Activated CD4-positive, alpha-beta T cell treated with anti-CD3 and anti-CD28 coated beads, Interleukin-2, amount 10 ng/mL, durations not matched to agents 7 days and 5 days (primary cell): Measurements from ENCODE around the gene OR10H2. TPM values are rescaled to one million over a fixed set of nuclear protein-coding genes. Genes with fewer than 3 reads are reported as not detected.
"Not testable (repeated sequence)": the region's sequence is repeated elsewhere in the genome, so short reads cannot be mapped to it uniquely, and the experiment has no call there.

Experiments used
- CTCF ChIA-PET: fragments of 350-600 bp; sonication (Branson Sonifier 250); formaldehyde crosslinking; loops from one replicate; lab custom pipeline; 2021; ENCODE audit warnings: antibody characterized with exemption; lab: Charles Lee
- POLR2A ChIA-PET: fragments of 350-600 bp; sonication (Branson Sonifier 250); formaldehyde crosslinking; loops from one replicate; lab custom pipeline; 2021; ENCODE audit warnings: antibody characterized with exemption; lab: Charles Lee
- DNase-seq: peaks from one replicate; pipeline ENCODE4 v3.0.0-alpha.2; 2020
- H3K27ac Mint-ChIP-seq: one replicate; pipeline ENCODE4 v1.8.0; 2021; ENCODE audit warnings: mild to moderate bottlenecking, moderate library complexity, mixed read lengths
- H3K27me3 Mint-ChIP-seq: one replicate; pipeline ENCODE4 v1.8.0; 2021; ENCODE audit warnings: mixed read lengths
- H3K36me3 Mint-ChIP-seq: one replicate; pipeline ENCODE4 v1.8.0; 2021; ENCODE audit warnings: low read depth, mixed read lengths
- H3K4me1 Mint-ChIP-seq: one replicate; pipeline ENCODE4 v1.8.0; 2021; ENCODE audit warnings: mixed read lengths
- H3K4me3 Mint-ChIP-seq: one replicate; pipeline ENCODE4 v1.8.0; 2021; ENCODE audit warnings: mild to moderate bottlenecking, moderate library complexity, mixed read lengths
- H3K9me3 Mint-ChIP-seq: one replicate; pipeline ENCODE4 v1.8.0; 2021; ENCODE audit warnings: mixed read lengths
- total RNA-seq, 2 experiments: library from RNA; stranded (reverse); gene quantifications; one replicate each; pipeline ENCODE4 v1.2.3, GENCODE V29; 2021

The OR10H2 gene
- not detected for total RNA-seq

DNA sequence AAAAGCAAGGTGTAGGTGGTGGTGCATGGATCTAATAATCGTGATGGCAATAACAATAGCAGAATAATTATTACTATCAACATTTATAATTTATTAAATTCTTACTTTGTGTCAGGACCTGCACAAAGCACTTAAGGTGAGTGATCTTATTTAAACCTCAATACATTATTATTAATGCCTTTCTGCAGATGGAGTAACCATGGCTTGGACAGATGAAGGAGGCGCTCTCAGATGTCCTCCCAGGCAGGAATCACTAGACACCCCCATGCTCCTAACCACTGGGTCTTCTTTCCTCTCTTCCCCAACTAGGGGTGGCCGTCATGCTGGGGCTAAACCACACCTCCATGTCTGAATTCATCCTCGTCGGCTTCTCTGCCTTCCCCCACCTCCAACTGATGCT lies at the start of gene OR10H2:
OR10H2 (plus strand) TSS at position 301 of the 400 bp plus-strand sequence; CDS start at position 321, 20 bp downstream.
- DNase-seq, result no peak
- peaks cover 2% of the 10 kb centered on the region for H3K4me1 Mint-ChIP-seq
- peaks cover 17% of the 10 kb centered on the region for H3K27me3 Mint-ChIP-seq
- H3K9me3 Mint-ChIP-seq, result no peaks in the 10 kb centered on the region
- H3K4me3 Mint-ChIP-seq, result no peak within 1 kb of the TSS
- ChIA-PET CTCF (no interaction called here), POLR2A (no interaction called here)
- H3K27ac Mint-ChIP-seq, result no peak within 1 kb of the TSS
- no peaks in the 10 kb centered on the region for H3K36me3 Mint-ChIP-seq

GRCh38 chr19:15679089-15679488 lies 48.7 kb upstream of the OR10H2 start:
- POLR2A ChIA-PET, result no interaction called here
- H3K4me3 Mint-ChIP-seq, result no peak overlapping the region
- peaks cover 4% of the 10 kb centered on the region for H3K9me3 Mint-ChIP-seq
- no peaks in the 10 kb centered on the region for H3K27me3 Mint-ChIP-seq
- H3K36me3 Mint-ChIP-seq, result no peaks in the 10 kb centered on the region
- CTCF ChIA-PET, result no interaction called here
- no peak for DNase-seq
- no peaks in the 10 kb centered on the region for H3K4me1 Mint-ChIP-seq
- no peak overlapping the region for H3K27ac Mint-ChIP-seq

DNA sequence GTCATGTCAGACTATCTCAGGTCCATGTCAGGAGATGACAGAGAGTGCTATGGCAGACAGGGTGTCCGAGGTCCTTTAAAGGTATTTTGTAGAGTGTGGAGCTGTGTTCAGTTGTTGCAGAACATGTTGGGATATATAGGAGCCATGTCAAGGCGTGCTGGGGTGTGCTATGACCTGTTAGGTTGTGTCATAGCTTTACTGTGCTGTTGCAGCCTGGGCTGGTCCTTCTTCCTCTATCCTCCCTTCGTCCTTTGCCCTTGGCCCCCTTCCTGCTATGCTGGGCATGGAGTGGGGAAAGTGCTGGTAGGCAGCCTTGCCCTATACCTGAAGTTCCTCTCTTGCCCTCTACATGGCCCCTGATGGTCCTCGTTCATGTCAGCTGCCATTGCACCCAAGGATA lies 48.0 kb upstream of the OR10H2 start:
- H3K27me3 Mint-ChIP-seq, H3K4me3 Mint-ChIP-seq, H3K4me1 Mint-ChIP-seq, H3K9me3 Mint-ChIP-seq, POLR2A ChIA-PET, CTCF ChIA-PET, H3K36me3 Mint-ChIP-seq, DNase-seq, H3K27ac Mint-ChIP-seq: not testable (repeated sequence)

GRCh38 chr19:15680478-15681322 lies 47.1 kb upstream of the OR10H2 start:
- DNase-seq, result no peak
- no peak overlapping the region for H3K27ac Mint-ChIP-seq
- ChIA-PET CTCF (no interaction called here), POLR2A (no interaction called here)
- no peaks in the 10 kb centered on the region for H3K36me3 Mint-ChIP-seq
- H3K4me1 Mint-ChIP-seq, result no peaks in the 10 kb centered on the region
- H3K4me3 Mint-ChIP-seq, result no peak overlapping the region
- H3K27me3 Mint-ChIP-seq, result no peaks in the 10 kb centered on the region
- H3K9me3 Mint-ChIP-seq, result peaks cover 4% of the 10 kb centered on the region

DNA sequence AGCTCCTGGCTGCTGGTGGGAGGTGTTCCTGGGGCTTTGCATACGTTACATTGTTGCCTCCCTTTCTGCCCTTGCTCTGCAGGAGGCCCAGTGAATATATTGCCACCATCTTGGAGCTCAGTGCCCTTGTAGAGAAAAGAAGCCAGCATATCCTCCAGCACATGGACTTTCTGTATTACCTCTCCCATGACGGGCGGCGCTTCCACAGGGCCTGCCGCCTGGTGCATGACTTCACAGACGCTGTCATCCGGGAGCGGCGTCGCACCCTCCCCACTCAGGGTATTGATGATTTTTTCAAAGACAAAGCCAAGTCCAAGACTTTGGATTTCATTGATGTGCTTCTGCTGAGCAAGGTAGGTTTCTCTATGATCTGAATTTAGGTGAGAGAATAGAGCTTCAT lies 44.4 kb upstream of the OR10H2 start:
- H3K27ac Mint-ChIP-seq, result no peak overlapping the region
- POLR2A ChIA-PET, result no interaction called here
- no peak for DNase-seq
- CTCF ChIA-PET, result interaction anchor here (0.6 kb wide), 1 partner anchor 362 kb away, joined by 3 read pairs; no protein-coding TSS in a partner anchor
- no peaks in the 10 kb centered on the region for H3K36me3 Mint-ChIP-seq
- no peaks in the 10 kb centered on the region for H3K9me3 Mint-ChIP-seq
- peaks cover 3% of the 10 kb centered on the region for H3K27me3 Mint-ChIP-seq
- no peaks in the 10 kb centered on the region for H3K4me1 Mint-ChIP-seq
- no peak overlapping the region for H3K4me3 Mint-ChIP-seq

- no peak overlapping the region for H3K4me3 Mint-ChIP-seq
- no peak overlapping the region for H3K27ac Mint-ChIP-seq
- CTCF ChIA-PET, result no interaction called here
- no peaks in the 10 kb centered on the region for H3K9me3 Mint-ChIP-seq
- H3K27me3 Mint-ChIP-seq, result peaks cover 7% of the 10 kb centered on the region
- H3K36me3 Mint-ChIP-seq, result no peaks in the 10 kb centered on the region
- no peaks in the 10 kb centered on the region for H3K4me1 Mint-ChIP-seq
- POLR2A ChIA-PET, result no interaction called here
- peak; percentile 22 for DNase-seq
These were observed 43.0 kb upstream of the OR10H2 start for GRCh38 chr19:15684828-15685227.

DNA sequence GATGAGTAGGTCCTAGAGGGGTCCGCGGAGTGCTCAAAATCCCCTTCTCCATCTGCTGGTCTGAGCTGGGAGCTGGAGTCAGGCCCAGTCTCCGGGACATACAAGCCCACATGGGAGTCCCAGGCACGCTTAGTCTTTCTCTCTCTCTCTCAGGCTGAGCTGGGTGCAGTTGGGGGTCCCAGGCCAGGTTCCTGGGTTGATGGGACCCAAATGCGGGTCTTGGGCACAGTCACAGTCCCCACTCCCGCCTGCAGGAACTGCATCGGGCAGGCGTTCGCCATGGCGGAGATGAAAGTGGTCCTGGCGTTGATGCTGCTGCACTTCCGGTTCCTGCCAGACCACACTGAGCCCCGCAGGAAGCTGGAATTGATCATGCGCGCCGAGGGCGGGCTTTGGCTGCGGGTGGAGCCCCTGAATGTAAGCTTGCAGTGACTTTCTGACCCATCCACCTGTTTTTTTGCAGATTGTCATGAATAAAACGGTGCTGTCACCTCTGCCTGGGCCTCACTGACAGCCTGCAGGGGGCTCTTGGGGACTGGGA lies 31.1 kb upstream of the OR10H2 start:
- DNase-seq, result no peak
- Mint-ChIP-seq H3K27me3 (peaks cover 12% of the 10 kb centered on the region), H3K27ac (no peak overlapping the region), H3K4me3 (no peak overlapping the region), H3K4me1 (no peaks in the 10 kb centered on the region), H3K9me3 (no peaks in the 10 kb centered on the region), H3K36me3 (no peaks in the 10 kb centered on the region)
- CTCF ChIA-PET, result no interaction called here
- POLR2A ChIA-PET, result no interaction called here

DNA sequence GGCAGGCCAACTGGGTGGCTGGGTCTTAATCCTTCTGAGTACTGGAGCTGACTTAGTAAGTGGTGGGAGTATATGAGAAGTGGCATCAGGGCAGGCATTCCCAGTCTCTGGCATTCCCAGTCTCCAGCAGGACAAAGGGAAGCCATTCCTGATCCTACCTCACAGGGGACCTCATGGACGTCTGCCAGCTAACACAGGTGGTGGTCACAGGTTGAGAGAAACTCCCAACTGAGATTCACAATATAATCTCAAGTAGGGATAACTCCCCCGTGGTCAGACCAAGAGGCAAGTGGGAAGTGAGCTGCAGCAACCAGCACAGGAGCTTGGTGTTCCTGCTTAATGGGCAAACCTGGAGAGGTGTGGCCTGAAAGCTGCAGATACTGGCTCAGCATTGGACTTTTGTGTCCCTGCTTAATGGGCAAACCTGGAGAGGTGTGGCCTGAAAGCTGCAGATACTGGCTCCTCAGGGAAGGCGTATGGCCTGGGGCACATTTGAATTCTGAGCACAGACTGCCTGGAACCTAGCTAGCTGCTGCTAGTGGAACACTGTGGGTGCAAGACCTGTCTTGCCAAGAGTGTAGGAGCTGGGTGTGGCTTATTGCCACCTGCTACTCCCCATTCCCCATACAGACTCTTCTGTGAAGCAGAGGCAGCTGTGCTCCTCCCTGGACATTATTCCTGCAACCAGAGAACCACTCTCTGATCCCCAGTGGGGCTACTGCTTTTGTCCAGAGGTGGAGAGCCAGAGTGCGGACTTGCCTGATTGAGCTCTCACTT lies 25.9 kb upstream of the OR10H2 start:
- Mint-ChIP-seq H3K9me3 (no peaks in the 10 kb centered on the region), H3K27me3 (peaks cover 16% of the 10 kb centered on the region), H3K36me3 (no peaks in the 10 kb centered on the region), H3K27ac (no peak overlapping the region), H3K4me1 (no peaks in the 10 kb centered on the region), H3K4me3 (no peak overlapping the region)
- CTCF ChIA-PET, result interaction anchor here (0.5 to 0.7 kb wide), 2 partner anchors 18 to 753 kb away, joined by 3 to 4 read pairs; no protein-coding TSS in a partner anchor
- POLR2A ChIA-PET, result no interaction called here
- DNase-seq, result no peak

DNA sequence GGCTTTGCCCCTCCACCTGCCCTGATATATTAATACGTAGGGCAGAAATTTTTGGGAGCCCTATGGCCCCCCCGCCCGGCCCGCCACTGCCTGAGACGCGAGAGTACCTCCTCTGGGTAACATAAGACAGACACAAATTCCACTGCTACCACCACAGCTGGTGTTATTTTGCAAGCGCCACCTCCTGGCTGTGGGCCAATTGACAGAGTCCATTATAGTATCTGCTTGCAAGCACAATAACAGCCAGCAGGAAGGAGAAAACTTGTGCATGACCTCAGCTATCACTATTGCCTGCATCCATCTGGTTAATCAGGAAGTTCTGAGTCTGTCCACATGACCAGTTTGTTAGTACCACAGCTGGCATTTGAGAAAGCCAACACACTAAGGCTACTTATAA lies 25.3 kb upstream of the OR10H2 start:
- no peaks in the 10 kb centered on the region for H3K4me1 Mint-ChIP-seq
- POLR2A ChIA-PET, result no interaction called here
- no peaks in the 10 kb centered on the region for H3K9me3 Mint-ChIP-seq
- DNase-seq, result peak; percentile 29
- H3K27me3 Mint-ChIP-seq, result peaks cover 16% of the 10 kb centered on the region
- CTCF ChIA-PET, result interaction anchor here (0.5 to 0.7 kb wide), 2 partner anchors 17 to 753 kb away, joined by 3 to 4 read pairs; no protein-coding TSS in a partner anchor
- no peak overlapping the region for H3K27ac Mint-ChIP-seq
- H3K4me3 Mint-ChIP-seq, result no peak overlapping the region
- no peaks in the 10 kb centered on the region for H3K36me3 Mint-ChIP-seq

- ChIA-PET CTCF (no interaction called here), POLR2A (no interaction called here)
- H3K4me1 Mint-ChIP-seq, result no peaks in the 10 kb centered on the region
- no peak overlapping the region for H3K27ac Mint-ChIP-seq
- no peaks in the 10 kb centered on the region for H3K9me3 Mint-ChIP-seq
- no peaks in the 10 kb centered on the region for H3K36me3 Mint-ChIP-seq
- H3K4me3 Mint-ChIP-seq, result no peak overlapping the region
- H3K27me3 Mint-ChIP-seq, result peaks cover 17% of the 10 kb centered on the region
- DNase-seq, result no peak
These were observed 13.2 kb upstream of the OR10H2 start for GRCh38 chr19:15714638-15715037.

- no peak for DNase-seq
- Mint-ChIP-seq H3K4me3 (no peak overlapping the region), H3K4me1 (no peaks in the 10 kb centered on the region), H3K27ac (no peak overlapping the region), H3K27me3 (peaks cover 8% of the 10 kb centered on the region), H3K9me3 (no peaks in the 10 kb centered on the region), H3K36me3 (no peaks in the 10 kb centered on the region)
- CTCF ChIA-PET, result no interaction called here
- POLR2A ChIA-PET, result no interaction called here
These were observed 12.2 kb upstream of the OR10H2 start for GRCh38 chr19:15715642-15716041.

DNA sequence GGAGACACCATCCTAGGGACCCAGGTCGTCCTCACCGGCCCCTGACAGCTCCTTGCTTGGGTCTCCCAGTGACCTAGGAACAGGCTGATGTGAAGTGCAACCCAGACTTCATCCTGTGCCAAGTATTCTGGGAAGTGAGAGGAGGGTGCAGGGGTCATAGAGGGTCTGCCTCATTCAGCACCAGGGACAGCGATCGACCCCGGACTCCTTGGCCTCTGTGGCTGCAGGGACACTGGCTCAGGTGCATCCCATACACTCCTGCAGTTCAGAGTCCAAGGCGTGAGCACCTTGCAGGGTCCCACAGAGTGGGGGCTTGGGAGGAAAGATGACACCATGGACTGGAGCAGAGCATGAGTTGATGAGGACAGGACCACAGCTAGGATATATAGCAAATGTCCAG lies 10.0 kb upstream of the OR10H2 start:
- Mint-ChIP-seq H3K4me1 (no peaks in the 10 kb centered on the region), H3K27ac (no peak overlapping the region), H3K9me3 (peaks cover 2% of the 10 kb centered on the region), H3K27me3 (peaks cover 21% of the 10 kb centered on the region), H3K4me3 (no peak overlapping the region), H3K36me3 (no peaks in the 10 kb centered on the region)
- ChIA-PET POLR2A (no interaction called here), CTCF (no interaction called here)
- DNase-seq, result no peak

GRCh38 chr19:15721268-15721667 lies 6.6 kb upstream of the OR10H2 start:
- ChIA-PET POLR2A (no interaction called here), CTCF (no interaction called here)
- H3K36me3 Mint-ChIP-seq, result no peaks in the 10 kb centered on the region
- peaks cover 37% of the 10 kb centered on the region for H3K27me3 Mint-ChIP-seq
- H3K4me1 Mint-ChIP-seq, result no peaks in the 10 kb centered on the region
- DNase-seq, result no peak
- no peak overlapping the region for H3K27ac Mint-ChIP-seq
- H3K4me3 Mint-ChIP-seq, result no peak overlapping the region
- H3K9me3 Mint-ChIP-seq, result peaks cover 2% of the 10 kb centered on the region
